ENCODE measurements around the gene DNAH17.

DNAH17 gene

DNA sequence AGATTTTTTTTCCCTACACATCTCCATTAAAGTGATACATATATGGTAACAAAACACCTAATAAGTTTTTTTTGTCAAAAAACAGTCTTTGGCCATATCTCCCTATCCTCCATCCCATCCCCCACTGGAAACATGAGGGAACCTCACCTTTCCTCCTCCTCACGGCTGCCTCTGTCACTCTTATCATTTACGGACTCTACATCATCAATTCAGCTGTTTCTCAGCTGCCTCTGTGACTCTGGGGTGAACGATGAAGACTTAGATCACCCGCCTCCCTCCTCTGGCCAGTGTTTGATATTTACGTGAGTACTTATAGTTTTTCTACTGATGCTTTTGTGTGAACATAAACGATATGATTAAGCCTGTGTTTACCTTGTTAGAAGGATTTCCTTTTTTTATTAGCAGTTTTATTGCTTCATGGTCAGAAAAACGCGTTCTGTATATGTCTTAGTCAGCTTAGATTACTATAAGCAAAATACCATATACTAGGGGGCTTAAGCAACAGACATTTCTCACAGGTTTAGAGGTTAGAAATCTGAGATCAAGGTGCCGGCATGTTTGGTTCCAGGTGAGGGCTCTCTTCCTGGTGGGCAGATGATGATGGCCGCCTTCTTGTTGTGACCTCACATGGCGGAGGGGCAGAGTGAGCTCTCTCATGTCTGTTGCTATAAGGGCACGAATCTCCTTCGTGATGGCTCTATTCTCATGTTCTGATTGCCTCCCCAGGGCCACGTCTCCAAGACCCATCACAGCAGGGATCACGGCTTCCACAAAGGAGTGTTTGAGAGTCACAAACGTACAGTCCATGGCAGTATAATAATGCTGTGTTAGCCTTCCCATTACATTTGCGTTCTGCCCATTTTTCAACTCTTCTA is 32.1 kb downstream of the DNAH17 start:
- DNase-seq (ENCODE audit: low read depth): no peak

DNA sequence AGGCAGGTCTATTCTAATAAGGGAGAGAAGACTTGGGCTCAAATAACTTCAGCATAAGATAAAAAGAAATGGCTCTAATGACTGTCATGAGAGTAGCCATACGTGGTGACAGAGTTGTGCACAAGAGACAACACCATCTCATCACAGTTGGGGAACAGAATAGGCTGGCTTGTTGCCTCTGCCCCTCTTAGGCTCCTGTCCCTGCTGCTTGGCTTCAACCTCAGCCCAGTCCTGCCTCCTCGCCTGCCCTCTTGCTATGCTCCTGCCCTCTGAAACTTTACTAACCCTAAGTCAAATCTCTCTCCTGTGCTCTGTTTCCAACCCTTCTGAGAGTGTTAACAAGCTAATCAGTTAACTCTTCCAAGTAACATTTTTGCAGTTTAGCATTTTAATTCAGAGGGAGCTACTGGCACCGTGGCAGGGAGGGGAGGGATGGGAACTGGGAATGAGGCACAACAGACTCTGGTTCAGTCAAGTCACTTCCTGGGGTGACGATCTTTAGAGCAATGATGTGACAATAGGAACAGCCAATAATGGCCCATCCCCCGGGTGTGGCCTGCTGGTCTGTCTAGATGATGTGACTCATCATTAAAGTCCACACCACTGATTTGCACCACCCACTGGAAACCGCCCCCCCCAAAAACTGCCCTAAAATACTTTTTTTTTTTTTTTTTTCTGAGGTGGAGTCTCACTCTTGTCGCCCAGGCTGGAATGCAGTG is 35.5 kb downstream of the DNAH17 start:
- DNase-seq (ENCODE audit: low read depth): no peak

DNA sequence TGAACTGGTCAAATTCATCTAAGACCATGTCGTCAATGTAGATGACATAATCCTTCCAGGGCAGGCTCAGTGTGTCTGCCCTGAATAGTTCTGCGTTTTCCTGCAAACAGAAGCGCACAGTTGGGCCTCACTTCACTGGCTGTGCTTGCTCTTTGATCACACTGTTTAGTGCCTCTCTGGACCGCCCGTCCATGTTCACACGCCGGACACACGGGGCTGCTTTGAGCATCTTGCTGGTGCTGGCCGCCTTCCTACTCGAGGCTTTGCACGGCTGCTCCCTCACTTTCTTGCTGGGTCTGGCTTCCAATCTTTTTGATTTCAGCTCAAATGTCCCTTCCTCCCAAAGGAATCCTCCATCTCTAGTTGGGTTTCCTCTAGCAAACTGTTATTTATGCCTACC is 37.4 kb downstream of the DNAH17 start:
- no peak for DNase-seq (ENCODE audit: low read depth)

DNA sequence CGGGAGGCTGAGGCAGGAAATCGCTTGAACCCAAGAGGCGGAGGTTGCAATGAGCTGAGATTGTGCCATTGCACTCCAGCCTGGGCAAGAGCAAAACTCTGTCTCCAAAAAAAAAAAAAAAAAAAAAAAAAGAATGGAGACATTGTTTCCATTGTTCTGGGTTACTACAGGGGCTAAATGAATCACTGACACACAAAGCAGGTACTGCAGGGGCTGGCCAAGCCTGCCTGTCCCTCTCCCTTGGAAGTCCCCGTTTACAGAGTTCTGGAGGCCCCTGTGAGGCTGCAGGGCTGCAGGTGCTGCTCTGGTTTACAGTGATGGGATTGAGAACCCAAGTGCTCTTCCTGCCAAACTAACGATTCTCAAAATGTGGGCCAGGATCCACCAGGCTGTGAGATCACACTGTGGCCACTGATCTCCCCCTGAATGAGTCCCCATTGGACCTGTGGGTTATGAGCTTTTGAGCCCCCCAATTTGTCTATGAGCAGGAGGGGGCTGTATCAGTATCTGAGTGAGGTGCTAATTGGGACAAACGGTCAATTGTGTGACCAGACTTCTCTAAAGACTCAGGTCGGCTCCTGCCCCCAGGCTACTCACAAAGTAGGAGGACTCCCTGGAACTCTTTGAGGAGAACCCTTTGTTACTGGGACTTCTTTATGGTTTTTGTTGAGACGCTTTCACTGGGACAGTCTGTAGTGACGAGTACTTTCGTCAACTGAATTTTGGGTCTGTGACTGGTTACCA is 39.0 kb downstream of the DNAH17 start:
- DNase-seq (ENCODE audit: low read depth): no peak

DNA sequence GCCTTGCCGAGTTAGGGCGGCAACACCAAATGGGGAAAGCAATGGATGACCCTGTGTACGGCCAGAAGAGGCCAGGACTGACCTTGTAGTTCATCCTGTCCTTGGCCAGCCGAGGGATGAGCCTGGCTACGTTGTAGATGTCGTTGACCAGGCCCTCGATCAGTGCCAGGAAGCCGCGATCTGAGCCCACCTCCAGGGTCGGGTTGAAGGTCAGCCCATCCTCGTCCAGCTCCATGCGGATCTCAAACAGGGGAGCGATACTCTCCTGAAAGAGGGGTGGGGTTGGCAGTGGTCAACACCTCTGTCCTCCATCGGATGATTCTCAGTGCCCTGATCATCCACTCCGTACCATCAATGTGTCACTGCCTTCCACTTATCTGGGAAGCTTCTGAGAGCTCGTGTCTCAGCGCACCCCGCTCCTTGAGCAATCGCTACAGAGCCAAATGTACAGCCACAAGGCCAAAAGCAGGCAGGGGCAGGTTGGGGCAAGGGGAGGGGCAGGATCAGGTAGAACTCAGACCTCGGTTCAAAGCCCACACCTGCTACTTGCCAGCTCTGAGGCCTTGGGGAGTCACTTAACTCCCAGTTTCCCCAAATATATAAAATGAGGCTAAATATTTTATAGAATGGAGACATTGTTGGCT is 39.9 kb downstream of the DNAH17 start:
- DNase-seq (ENCODE audit: low read depth): no peak

DNA sequence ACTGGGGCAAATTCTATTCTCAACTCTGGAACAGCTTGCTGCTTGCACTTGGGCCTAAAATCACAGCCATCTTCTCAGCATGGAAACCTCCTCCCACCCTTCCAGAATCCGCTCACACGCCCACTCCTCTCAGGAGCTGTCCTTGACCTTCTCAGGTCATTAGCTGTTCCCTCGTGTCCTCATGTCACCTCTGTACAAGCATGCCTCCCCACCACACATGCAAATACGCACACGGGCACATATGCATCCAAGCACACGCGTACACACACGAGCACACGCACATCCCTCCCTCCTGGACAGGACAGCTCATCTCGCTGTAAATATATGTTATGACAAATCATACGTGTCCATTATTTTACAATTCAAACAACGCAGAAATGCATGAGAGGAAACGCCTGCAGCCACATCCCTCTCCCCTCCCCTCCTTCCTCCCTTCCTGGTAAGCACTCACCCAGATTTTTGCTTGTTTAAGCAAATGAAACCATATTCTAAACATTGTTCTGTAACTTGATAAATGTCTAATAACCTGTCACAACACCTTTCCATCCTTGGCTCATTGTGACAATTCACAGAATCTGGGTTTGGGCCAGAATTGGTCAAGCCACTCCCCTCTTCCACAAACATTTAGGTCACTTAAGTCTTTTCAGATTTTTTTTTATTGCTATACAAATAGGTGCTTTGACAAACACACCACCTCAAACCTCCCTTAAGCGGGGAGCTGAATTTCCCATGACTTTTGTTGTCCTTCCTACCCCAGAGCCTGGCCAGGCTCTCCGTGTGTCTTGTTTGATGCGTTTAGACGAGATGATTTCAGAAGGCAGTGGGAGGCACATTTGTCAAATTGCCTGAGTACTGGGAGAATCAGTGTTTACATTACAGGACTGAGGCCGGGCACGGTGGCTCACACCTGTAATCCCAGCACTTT is 41.7 kb downstream of the DNAH17 start:
- no peak for DNase-seq (ENCODE audit: low read depth)

DNA sequence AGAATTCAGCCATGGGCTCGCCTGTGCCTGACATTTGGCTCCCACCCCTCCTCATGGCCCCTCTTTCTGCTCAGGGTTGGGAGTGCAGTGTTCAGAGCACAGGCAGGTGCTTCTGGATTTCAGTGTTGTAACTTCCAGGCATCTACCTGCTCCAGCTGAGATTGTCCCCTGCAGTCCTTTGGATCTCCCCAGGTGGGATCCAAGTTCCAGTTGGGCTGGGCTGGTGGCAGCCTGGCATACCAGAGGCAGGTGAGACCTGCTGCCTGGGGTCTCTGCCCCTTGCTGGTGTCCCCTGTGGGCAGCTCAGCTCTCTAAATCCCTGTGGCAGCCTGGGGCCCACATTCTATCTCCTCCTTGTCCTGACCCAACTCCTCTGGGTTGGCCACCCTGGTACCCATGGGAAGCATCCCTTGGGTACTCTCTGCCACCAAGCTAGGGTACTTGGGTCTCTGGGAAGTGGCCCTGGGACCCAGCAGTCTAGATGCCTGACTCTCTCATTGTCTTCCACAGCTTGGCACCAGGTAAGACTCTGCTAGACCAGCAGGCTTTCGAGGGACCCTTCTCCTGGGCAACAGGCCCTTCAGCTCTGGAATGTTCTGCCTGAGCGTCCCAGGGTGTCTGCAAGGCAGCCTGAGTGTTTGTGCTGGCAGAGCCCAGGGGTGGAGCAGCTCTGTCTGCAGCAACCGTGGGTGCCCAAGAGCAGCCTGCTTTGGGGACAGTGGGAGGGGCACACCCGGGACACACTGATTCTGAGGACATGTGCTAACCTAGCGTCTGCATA is 42.5 kb downstream of the DNAH17 start:
- DNase-seq (ENCODE audit: low read depth): no peak

DNA sequence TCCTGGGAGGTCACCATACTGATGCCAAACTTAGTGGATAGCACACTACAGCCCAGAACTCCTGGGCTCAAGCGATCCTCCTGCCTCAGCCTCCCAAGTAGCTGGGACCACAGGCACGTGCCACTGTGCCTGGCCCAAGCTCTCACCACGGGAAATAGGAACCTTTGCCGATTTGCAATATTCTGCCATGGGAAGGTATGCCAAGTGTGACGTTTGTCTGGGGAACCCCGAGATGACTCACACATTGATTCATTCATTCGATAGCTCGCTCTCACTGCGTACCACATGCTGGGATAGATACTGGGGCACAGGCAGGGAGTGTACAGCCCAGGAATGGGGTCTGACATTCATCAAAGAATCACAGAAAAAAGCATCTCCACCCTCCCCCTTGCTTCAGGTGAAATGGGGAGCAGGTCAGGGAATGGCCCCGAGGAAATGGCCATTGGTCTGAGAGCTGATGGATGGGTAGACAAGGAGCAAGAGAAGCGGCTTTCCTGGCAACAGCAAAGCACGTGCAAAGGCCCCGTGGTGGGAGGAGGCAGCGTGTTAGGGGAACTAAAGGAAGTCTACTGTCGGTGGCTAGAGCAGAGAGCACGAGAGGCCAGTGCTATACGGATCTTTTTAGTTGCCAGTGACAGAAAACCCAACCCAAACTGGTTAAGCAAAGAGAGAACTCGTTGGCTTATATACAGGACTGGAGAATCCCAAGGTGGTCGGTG is 44.1 kb downstream of the DNAH17 start:
- no peak for DNase-seq (ENCODE audit: low read depth)

DNA sequence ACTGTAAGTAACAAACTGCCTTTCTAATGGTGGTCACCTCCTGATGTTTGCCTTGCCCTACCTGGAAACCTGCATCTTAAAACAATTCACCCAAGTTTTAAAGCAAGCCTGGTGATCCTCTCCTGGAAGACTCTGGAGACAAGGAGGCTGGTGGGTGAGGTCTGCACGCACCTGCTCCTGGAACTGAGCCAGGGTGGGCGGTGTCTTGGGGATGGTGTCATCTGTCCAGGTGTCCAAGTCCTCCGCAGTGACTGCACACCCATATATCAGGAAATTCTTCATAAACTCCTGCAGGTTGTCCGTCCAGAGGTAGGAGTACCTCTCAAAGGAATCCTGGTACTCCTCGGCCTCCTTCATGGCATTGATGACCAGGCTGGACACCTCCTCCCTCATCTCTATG is 44.9 kb downstream of the DNAH17 start:
- DNase-seq (ENCODE audit: low read depth): no peak

DNA sequence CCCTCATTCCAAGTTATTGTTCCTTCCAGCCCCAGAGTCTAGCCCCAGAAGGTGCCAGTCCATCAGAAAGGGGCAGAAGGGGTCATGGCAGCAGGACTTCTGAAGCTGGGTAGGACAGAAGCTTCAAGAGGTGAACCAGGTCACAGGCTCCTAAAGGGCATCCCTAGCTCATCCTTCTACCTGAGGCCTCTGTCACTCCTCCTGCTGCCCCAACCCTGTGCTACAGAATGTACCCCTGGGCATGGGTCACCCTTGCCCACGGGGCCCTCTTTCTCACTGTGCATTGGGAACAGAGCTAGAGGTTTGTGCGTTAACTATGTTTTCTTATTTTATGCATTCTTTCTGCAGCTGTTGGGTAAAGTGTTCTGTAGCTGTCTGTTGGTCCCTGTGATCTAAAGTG is 46.5 kb downstream of the DNAH17 start:
- no peak for DNase-seq (ENCODE audit: low read depth)

DNA sequence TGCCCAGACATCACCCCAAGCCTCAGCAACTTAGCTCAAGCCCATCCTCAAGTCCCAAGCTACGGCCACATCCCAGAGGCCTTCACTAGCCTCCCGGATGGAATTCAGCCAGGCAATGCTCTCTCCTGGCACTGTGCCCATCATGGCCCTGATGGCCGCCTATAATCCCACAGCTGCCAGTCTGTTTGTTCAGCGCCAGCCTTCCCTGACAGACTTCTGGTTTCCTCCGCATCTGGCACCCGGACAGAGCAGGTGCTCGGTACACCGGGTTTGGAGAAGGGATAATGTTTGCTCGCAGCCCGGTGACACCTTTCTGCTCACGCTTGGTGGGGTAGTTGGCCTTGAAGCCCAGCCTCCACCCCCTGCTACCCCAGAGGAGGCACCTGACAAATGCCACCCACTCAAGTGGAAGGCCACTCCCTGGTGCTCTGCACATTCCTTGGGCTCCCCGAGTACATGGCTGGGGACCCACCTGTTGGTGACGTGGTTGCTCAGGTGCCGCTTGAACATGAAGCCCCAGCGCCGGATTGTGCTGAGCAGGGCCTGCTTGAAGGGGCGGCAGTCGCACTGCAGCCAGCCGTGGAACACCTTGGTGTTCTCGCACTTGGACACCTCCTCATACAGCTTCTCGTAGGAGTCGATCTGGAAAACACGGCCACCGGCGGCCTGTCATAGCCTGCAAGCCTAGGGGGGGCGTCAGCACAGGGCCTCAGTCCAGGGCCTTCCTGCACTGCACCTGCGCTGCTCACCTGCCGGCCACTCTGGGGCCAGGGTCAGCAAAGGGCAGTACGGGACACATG is 47.1 kb downstream of the DNAH17 start:
- no peak for DNase-seq (ENCODE audit: low read depth)

DNA sequence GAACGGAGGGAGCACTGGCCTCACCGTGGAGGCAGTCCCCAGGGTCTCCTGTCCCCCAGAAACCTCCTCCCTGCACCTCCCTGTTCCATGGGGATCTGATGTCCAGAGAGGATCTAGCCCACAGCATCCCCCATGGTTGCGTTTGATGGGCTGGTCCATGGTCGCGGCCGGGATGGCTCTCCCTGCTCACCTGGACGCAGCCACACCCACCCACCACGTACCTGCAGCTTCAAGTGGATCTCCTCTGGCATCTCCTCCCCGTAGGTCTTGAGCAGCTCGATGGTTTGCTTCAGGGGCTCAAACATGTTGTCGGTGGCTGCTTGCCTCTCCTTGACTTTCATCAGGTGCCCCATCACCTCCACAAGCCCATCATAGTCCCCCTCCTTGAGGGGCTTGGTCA is 47.9 kb downstream of the DNAH17 start:
- DNase-seq (ENCODE audit: low read depth): no peak

DNA sequence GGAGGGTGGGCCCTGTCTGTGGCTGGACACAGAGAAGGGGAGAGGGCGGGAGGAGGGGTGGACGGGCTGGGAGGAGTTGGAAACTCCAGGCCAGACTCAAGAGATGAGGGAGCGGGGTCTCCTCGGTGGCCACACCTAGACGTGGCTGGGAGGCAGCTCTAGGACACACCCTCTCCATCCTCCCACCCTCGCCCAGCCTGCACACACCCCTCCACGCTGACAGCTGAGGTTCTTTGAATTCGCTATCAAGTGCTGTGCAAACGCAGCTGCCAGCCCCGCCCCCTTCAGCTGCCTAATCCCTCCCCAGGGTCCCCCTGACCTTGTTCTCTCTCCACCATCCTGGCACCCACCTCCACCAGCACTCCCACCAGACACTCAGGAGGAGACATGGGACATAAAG is 48.7 kb downstream of the DNAH17 start:
- DNase-seq (ENCODE audit: low read depth): no peak

DNA sequence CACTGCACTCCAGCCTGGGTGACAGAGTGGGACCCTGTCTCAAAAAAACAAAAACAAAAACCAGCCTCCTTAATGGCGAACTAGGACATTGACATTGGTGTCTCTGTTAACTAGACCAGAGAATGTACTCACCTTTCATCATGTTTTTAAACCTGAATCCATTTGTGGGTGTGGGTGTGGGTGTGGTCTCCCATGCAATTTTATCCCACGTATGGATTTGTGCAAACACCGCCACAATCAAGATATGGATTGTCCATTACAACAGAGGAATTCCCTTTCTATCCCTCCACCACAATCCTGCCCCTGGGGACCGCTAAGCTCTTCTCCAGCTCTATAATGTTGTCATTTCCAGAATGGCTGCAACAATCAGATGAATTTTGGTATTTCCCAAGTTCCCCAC is 49.9 kb downstream of the DNAH17 start:
- DNase-seq (ENCODE audit: low read depth): no peak

DNA sequence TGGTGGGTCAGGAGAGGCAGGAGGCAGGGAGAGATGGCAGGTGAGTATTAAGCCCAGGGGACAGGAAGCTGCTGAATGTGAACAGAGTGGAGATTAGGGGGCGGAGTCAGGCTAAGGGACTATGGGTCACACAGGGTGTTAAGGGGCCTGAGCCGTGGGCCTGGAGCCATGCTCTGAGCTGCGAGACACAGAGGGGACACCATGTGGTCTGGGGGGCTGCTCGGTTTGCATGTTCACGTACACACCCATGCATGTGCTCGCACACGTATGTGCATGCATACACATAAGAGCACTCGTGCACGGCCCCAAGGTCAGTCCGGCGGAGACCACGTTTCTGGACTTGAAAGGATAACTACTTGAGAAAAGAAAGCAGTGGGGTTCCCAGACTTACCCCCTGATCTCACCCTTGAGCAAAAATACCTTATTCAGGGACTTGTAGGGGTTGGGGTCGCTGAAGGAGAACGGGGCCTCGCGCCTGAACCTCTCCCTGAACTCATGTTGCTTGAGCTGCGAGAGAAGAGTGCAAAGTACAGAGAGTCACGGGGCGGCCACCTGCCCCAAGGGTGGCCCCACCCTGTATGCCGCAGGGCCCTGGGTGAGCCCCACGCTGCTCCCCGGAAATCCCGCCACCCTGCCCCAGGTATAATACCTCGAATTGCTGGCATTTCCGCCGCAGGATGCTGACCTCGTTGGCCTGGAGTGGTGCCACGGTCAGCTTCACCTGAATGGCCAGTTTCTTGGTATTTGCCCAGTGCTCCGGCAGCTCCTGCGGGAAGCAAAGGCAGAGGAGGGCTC is 50.8 kb downstream of the DNAH17 start:
- DNase-seq (ENCODE audit: low read depth): no peak

DNA sequence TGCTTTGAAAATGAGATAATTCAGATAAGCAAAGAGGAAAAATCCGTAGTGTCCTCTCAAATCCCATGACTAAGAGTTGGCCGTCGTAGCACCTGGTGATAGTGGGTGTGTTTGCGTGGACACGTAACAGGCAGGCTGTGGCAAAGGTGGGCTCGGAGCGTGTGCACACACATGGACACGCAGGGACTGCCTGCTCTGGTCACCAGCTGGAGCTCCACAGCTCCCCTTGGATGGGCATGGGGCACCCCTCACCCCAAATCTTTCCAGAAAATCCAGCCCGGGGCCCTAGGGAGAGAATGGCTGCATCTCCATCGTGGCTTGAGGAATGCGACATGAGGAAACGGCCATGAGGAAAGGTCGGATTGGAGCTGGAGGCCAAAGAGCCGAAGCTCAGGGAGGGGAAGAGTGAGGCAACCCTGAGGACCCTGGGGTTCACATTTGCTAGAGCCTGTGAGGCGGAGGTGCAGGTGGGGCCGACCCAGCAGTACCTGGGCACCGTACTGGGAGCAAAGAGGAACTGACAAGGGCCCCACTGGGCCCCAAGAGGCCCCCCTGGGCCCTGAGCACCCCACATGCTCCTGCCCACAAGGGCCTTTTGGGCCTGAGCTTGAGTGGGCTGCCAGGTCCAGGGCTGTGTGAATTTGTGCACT is 51.6 kb downstream of the DNAH17 start:
- no peak for DNase-seq (ENCODE audit: low read depth)

DNA sequence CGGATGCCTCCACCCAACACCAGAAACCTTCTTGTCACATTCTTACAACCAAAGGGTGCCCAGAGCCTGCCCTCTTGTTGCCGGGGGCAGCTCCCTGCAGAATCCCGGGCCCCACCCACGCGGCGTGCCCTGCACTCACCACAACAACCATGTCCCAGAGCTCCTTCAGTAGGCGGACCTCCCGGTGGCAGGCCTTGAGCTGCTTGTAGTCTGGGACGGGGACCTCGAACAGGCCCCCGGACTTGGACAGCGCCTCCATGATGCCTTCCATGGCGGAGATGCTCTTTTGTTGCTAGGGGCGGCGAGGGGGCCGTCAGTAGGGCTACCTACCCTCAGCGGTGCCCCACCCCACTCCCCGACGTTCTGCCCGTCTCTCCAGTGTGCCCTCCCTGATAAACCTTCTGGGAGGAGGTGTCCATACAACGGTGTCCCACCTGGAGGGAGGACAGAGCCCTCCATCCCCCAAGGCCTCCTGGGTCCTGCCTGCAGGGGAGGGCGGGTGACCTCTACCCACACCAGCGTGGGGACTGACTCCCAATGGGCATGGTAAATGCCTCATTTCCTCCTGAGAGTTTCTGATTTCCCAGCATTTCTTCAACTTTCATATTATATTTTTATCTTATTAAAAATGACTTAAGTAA is 52.2 kb downstream of the DNAH17 start:
- DNase-seq (ENCODE audit: low read depth): no peak
